ENCODE measurements around the gene MORC3. TPM values are rescaled to one million over a fixed set of nuclear protein-coding genes. Genes with fewer than 3 reads are reported as not detected.
"Not testable (repeated sequence)": the region's sequence is repeated elsewhere in the genome, so short reads cannot be mapped to it uniquely, and the experiment has no call there.

Gene MORC3
- total RNA-seq, 1 donor from 2014 or later: 42.3 TPM

DNA sequence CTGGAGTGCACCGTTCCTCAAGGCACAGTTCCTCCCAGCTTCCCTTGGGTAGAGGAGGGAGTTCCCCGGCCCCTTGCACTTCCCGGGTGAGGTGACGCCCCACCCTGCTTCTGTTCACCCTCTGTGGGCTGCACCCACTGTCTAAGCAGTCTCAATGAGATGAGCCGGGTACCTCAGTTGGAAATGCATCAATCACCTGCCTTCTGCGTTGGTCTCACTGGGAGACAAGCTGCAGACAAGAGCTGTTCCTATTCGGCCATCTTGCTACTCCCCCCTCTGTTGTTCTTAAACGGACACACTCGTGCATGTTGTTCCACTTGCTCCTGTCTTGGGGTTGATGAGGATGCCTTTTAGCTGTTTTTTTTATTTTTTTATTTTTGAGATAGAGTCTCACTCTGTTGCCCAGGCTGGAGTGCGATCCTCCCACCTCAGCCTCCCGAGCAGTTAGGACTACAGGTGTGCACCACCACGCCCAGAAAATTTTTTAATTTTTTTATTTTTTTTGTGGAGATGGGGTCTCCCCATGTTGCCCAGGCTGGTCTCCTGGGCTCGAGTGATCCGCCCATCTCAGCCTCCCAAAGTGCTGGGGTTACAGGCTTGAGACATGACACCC lies 3.0 kb upstream of the MORC3 start:
- Histone ChIP-seq H3K27ac (no peak overlapping the region), H3K4me3 (no peak overlapping the region), H3K9me3 (no peaks in the 10 kb centered on the region), H3K36me3 (no peaks in the 10 kb centered on the region), H3K4me1 (peaks cover 9% of the 10 kb centered on the region), H3K27me3 (ENCODE audit: low read depth) (no peaks in the 10 kb centered on the region)
- no peak for ATAC-seq
- DNase-seq: no peak
- intact Hi-C loops (cut with DNase I): no loop called here
- TF ChIP-seq, protein P1, sequence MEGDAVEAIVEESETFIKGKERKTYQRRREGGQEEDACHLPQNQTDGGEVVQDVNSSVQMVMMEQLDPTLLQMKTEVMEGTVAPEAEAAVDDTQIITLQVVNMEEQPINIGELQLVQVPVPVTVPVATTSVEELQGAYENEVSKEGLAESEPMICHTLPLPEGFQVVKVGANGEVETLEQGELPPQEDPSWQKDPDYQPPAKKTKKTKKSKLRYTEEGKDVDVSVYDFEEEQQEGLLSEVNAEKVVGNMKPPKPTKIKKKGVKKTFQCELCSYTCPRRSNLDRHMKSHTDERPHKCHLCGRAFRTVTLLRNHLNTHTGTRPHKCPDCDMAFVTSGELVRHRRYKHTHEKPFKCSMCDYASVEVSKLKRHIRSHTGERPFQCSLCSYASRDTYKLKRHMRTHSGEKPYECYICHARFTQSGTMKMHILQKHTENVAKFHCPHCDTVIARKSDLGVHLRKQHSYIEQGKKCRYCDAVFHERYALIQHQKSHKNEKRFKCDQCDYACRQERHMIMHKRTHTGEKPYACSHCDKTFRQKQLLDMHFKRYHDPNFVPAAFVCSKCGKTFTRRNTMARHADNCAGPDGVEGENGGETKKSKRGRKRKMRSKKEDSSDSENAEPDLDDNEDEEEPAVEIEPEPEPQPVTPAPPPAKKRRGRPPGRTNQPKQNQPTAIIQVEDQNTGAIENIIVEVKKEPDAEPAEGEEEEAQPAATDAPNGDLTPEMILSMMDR (IDR thresholded peaks at IDR 0.05): no peak

DNA sequence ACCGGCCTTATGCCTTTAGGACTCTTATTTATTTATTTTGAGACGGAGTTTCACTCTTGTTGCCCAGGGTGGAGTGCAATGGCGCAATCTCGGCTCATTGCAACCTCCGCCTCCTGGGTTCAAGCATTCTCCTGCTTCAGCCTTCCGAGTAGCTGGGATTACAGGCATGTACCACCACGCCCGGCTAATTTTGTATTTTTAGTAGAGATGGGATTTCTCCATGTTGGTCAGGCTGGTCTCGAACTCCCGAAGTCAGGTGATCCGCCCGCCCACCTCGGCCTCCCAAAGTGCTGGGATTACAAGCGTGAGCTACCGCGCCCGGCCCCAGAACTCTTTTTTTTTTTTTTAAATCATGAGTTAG lies 611 bp upstream of the MORC3 start:
- ATAC-seq, DNase-seq: not testable (repeated sequence)
- peak overlapping the region; percentile 99 for H3K27ac ChIP-seq

DNA sequence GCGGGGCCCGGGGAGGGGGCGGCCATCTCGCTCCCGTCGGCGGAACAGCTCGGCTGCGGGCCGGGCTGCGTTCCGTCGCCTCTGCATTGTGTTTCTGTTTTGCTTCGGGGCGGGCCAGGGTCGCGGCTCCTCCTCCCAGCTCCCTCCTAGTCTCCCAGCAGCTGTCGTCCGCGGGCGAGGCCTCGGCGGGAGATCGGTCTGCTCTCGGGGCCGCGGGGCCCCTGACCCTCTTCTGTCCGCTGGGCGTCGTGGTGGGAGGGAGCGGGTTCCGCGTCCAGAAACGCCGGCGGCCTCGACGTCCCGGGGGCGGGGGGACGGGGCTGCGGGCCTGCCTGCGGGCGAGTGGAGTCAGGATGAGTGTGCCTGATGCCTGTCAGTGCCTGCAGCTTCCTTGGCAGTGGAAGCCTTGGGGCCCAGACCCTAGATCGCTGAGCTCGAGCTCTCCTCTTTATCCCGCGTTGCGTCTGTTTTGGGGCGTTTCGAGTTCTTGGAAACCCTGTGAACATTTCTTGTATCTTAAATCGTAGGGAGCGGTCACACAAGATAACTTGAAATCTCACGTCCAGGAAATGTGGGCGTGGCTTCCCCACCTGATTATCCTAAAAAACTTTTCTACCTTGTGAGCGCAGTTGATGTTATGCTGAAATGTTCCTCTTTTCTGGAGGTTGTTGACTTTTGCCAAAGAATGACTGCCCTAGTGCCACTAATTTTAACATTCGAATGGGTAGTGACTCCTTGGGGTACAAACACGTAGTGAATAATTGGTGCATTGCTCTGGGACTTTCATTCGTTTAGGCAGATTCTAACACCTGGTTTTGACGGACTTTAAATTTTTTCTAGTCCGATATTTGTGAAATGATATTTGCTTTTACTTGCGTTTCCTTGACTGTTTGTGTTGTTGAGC lies 676 bp downstream of the MORC3 start:
- Histone ChIP-seq H3K27me3 (ENCODE audit: low read depth) (no peaks in the 10 kb centered on the region), H3K9me3 (no peaks in the 10 kb centered on the region), H3K27ac (peak overlapping the region; percentile 99), H3K36me3 (peaks cover 11% of the 10 kb centered on the region), H3K4me3 (peak overlapping the region; percentile 81), H3K4me1 (peaks cover 46% of the 10 kb centered on the region)
- peak; percentile 81 for DNase-seq
- intact Hi-C loops (cut with DNase I): no loop called here
- TF ChIP-seq, protein P1 (IDR thresholded peaks at IDR 0.05): no peak
- ATAC-seq: peak; percentile 65 to 66

More for the DNA sequence above, 611 bp upstream of the MORC3 start:
- Histone ChIP-seq H3K4me3 (peak overlapping the region; percentile 81), H3K4me1 (peaks cover 34% of the 10 kb centered on the region)
- H3K36me3 ChIP-seq; intact Hi-C loops (cut with DNase I); H3K9me3 ChIP-seq; H3K27me3 ChIP-seq (ENCODE audit: low read depth): not testable (repeated sequence)

DNA sequence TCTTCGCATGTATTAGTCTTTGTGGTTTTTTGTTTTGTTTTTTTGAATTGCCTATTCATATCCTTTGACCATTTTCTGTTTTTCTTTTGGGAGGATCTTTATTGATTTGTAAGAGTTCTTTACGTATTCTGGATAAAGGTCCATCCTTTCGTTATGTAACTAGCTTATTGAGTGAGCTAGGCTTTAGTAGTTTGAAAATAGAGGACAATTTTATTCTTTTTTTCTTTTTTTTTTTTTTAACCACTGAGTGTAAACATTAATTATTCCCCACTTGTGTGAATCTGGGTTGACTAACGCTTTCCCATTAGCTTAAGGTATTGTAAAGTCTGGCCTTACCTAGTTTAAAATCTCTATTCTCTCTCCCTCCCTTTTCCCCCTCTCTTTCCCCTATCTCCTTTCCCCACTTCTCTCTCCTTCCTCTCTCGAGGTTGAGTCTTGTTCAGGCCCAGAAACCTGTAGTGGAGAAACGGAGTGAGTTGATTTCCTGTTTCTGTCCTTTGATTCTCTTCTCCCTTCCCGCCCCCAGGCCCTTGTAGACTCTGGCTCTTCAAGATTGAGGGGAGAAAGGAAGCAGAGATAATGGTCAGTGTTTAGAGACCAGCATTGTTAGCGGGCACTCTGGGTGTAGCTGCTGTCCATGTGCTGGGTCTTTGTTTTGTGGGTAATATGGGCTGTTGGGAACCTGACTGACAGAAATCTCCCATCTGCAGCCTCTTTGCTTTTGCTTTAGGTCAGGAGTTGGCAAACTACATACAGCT lies 1.5 kb downstream of the MORC3 start:
- Histone ChIP-seq H3K27me3 (ENCODE audit: low read depth) (no peaks in the 10 kb centered on the region), H3K4me1 (peaks cover 52% of the 10 kb centered on the region), H3K27ac (peak overlapping the region; percentile 99), H3K36me3 (peaks cover 11% of the 10 kb centered on the region), H3K9me3 (no peaks in the 10 kb centered on the region), H3K4me3 (peak overlapping the region; percentile 81)
- ATAC-seq (no peak), DNase-seq (no peak)
- intact Hi-C loops (cut with DNase I): no loop called here
- TF ChIP-seq, protein P1 (IDR thresholded peaks at IDR 0.05): no peak

DNA sequence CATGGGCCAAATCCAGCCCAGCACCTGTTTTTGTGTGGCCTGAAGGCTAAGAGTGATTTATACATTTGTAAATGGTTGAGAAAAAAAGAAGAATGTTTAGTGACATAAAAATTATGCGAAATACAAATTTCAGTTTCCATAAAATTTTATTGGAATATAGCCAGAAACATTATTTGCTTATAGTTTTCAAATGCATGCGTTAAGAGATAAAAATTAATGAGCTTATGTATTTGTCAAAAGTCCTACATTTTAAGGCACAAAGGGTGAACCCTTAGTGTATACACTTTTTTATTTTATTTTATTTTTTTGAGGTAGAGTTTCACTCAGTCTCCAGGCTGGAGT lies 2.1 kb downstream of the MORC3 start:
- H3K27me3 ChIP-seq (ENCODE audit: low read depth): no peaks in the 10 kb centered on the region
- intact Hi-C loops (cut with DNase I): no loop called here
- TF ChIP-seq, protein P1 (IDR thresholded peaks at IDR 0.05): no peak
- H3K4me3 ChIP-seq: peak overlapping the region; percentile 81
- no peaks in the 10 kb centered on the region for H3K9me3 ChIP-seq
- peak overlapping the region; percentile 99 for H3K27ac ChIP-seq
- DNase-seq (no peak), ATAC-seq (no peak)
- peaks cover 11% of the 10 kb centered on the region for H3K36me3 ChIP-seq
- peaks cover 52% of the 10 kb centered on the region for H3K4me1 ChIP-seq

All from lower lobe of right lung (tissue), 2 donors.